GM12874 (cell line): Measurements from ENCODE around the gene SORCS2.

Experiments used
- CTCF ChIP-seq: IDR thresholded peaks from 2 replicates; pipeline ENCODE4 v1.5.1; 2011; ENCODE audit warnings: low read depth, mild to moderate bottlenecking, control low read depth, low read length, moderate library complexity; ENCODE audit not compliant: insufficient read depth

SORCS2 gene

GRCh38 chr4:7734651-7735260 is 542.4 kb downstream of the SORCS2 start:
- no peak for TF ChIP-seq CTCF

- TF ChIP-seq CTCF: no peak
Observed at GRCh38 chr4:7735395-7735794, 543.1 kb downstream of the SORCS2 start.

- no peak for TF ChIP-seq CTCF
Observed at GRCh38 chr4:7735961-7736360, 543.6 kb downstream of the SORCS2 start.

- TF ChIP-seq CTCF: no peak
Observed at GRCh38 chr4:7736436-7737267, 544.3 kb downstream of the SORCS2 start.

DNA sequence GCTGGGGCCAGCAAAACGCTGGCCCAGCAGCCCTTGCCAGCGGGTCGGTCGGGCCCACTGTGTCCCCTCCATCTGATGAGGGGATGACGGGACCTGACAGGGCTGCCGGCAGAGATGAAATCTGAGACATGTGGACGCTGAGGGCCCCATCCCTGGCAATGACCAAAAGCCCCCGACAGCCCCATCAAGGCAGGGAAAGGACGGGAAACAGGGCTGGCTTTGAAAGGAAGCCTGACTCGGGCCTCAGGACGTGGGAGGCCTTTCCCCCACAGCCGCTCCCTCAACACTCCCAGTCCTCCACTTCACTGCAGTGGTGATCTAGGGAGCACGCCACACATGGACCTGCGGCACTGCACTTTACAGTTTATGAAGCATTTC is 544.9 kb downstream of the SORCS2 start:
- TF ChIP-seq CTCF: no peak

DNA sequence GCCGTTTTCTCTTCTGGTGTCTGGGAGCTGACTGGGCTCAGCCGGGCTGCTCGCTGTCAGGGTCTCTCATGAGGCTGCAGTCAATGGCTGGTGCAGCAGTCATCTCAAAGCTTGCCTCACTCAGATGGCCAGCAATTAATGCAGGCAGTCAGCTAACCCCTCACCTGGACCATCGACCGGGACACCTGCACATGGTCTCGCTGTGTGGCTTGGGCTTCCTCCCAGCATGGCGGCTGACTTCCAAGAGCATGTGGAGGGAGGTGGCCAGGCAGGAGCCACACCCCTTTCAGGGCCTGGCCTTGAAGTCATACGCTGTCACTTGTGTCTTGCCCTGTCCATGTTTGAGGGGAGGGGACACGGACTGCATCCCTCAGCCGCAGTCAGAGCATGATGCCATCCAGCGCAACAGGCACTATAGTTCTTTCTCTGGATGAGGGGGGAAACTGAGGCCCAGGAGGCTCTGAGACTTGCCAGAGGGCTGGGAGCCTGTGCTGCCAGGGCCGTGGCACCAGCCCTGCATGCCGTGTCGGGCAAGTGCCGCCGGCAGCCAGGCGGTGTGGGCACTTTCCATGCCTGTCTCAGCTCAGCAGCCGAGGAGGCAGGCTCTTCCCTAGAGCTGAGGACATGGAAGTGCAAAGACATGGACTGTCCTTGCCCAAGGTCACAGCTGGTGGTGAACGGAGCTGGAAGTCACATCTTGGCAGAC is 545.6 kb downstream of the SORCS2 start:
- no peak for TF ChIP-seq CTCF

GRCh38 chr4:7738458-7739076 is 546.2 kb downstream of the SORCS2 start:
- TF ChIP-seq CTCF: no peak
